Measurements from ENCODE around the gene PRKD1.

Gene PRKD1

GRCh38 chr14:29829851-29830250 is 97.8 kb downstream of the PRKD1 start:
- DNase-seq, result no peak

- DNase-seq, result no peak
Measured at GRCh38 chr14:29823816-29824215, 103.8 kb downstream of the PRKD1 start.

GRCh38 chr14:29822430-29822709 is 105.3 kb downstream of the PRKD1 start:
- DNase-seq, result no peak

- DNase-seq, result no peak
Measured at GRCh38 chr14:29821661-29822429, 105.8 kb downstream of the PRKD1 start.

GRCh38 chr14:29821242-29821641 is 106.4 kb downstream of the PRKD1 start:
- no peak for DNase-seq

GRCh38 chr14:29820785-29821184 is 106.9 kb downstream of the PRKD1 start:
- no peak for DNase-seq

- no peak for DNase-seq
Measured at GRCh38 chr14:29817767-29818405, 109.8 kb downstream of the PRKD1 start.

GRCh38 chr14:29815016-29815674 is 112.5 kb downstream of the PRKD1 start:
- no peak for DNase-seq

GRCh38 chr14:29814156-29815015 is 113.3 kb downstream of the PRKD1 start:
- no peak for DNase-seq

GRCh38 chr14:29810682-29811081 is 117.0 kb downstream of the PRKD1 start:
- no peak for DNase-seq

- DNase-seq, result no peak
Measured at GRCh38 chr14:29810064-29810463, 117.6 kb downstream of the PRKD1 start.

GRCh38 chr14:29806124-29806517 is 121.5 kb downstream of the PRKD1 start:
- no peak for DNase-seq

GRCh38 chr14:29805415-29806123 is 122.1 kb downstream of the PRKD1 start:
- DNase-seq, result no peak

- no peak for DNase-seq
Measured at GRCh38 chr14:29804481-29805266, 123.0 kb downstream of the PRKD1 start.

GRCh38 chr14:29803045-29803444 is 124.6 kb downstream of the PRKD1 start:
- DNase-seq, result no peak

GRCh38 chr14:29802211-29802610 is 125.4 kb downstream of the PRKD1 start:
- no peak for DNase-seq

- DNase-seq, result no peak
Measured at GRCh38 chr14:29800961-29801360, 126.7 kb downstream of the PRKD1 start.

GRCh38 chr14:29799464-29800095 is 128.1 kb downstream of the PRKD1 start:
- DNase-seq, result no peak

GRCh38 chr14:29798811-29799210 is 128.8 kb downstream of the PRKD1 start:
- DNase-seq, result no peak

GRCh38 chr14:29798108-29798663 is 129.5 kb downstream of the PRKD1 start:
- DNase-seq, result no peak

- no peak for DNase-seq
Measured at GRCh38 chr14:29796853-29797252, 130.8 kb downstream of the PRKD1 start.

Data from islet precursor cell (in vitro differentiated cells).